NK-92 (cell line): Measurements from ENCODE around the gene NAT14.
"Not testable (repeated sequence)": the region's sequence is repeated elsewhere in the genome, so short reads cannot be mapped to it uniquely, and the experiment has no call there.

ENCODE experiments used
- DNase-seq: peaks from one replicate; lab custom pipeline; 2025; ENCODE audit not compliant: unreplicated experiment; lab: John Stamatoyannopoulos, UW

The NAT14 gene, protein sequence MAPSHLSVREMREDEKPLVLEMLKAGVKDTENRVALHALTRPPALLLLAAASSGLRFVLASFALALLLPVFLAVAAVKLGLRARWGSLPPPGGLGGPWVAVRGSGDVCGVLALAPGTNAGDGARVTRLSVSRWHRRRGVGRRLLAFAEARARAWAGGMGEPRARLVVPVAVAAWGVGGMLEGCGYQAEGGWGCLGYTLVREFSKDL

DNA sequence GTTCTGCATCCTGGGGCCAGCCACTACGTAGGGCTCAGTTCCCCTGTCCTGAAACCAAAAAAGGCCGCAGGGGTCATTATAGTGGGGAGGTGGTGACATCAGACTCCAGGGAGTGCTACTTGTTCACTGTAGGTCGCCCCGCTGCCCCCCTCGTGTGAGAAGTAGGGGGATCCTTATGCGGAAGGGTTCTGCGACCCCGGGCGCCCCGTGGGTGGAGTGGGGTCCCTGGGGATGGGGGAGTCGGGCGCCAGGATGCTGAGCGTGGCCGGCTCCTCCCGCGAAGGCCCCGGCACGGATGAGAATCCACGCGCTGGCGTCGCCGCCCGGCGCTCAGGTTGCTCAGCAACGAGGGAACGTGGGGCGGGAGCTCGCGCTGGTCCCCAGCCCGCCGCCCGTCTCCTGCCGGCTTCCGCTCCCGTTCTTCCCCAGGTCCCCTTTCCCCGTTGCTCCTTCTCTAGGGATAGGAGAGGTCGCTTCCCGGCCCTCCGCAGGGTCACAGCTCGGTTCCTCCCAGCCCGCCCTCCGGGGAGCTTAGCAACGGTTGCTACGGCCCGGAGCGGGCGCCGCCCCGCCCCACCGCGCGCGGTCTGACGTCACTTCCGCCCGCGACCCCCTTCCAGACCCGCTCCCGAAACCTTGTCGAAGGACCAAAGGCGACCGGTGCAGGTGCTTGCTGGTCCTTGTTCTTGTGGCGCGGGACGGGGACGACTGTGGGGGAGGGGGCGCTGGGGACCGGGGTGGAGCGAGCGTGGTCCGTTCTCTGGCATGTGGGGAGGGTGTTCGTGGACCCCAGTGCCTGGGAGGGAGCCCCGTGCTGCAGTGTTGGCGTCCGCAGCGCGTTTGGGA, at the start of gene NAT14:
Gene NAT14, plus strand, starts transcription at position 596 of the 846 bp plus-strand sequence. CDS start 521 bp downstream, outside the sequence.
- DNase-seq, result no peak

DNA sequence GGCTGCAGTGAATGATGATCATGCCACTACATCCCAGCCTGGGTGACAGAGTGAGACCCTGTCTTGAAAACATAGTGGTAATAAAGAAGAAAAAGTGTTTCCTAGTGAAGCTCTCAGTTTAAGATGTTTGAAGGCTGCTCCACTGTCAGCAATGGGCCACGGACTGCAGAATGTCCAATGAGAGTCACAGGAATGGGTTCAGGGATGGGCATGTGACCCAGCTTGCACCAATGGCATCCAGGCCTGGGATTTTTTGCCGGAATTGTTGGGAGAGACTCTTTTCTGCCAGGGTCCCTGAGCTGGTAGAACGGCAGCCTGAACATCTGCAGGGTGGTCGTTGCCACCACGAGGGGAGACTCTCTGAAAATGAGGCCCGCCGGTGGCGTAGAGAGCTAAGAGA, 48.1 kb upstream of the NAT14 start:
- DNase-seq, result no peak

DNA sequence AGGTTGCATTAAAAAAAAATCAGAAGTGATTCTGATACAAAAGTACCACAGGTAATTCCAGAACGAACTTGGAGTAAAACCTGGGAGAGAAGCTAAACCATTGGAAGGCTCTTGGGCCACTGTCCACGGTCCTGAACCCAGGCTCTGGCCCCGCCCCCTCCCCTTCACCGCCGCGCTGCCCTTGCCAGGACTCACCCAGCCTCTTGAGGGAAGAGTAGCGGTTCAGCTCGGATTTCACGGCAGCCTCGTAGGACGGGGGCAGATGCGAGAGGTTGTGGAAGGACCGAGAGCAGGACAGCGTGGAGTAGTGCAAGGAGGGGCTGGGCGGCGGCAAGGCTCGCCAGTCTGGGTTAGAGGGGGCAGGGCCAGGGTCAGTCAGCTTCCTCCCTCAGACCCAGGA, 47.6 kb upstream of the NAT14 start:
- no peak for DNase-seq

DNA sequence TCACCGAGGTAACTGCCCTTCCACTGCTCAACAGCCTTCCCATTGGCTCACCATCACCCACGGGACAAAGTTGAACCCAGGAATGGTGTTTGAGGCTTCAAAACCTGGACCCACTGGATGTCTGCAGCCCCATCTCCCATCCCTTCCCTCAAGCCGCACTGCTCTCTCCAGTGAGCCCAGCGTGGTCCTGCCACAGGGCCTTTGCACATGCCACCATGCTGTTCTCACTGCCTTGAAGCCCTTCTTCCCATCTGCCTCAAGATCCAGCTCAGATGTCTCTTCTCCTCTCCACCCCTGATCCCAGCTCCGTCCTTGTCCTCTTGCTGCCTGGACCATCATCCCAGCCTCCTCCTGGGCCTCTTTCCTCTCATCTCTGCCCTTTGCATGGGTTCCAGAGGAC, 45.9 kb upstream of the NAT14 start:
- DNase-seq, result no peak

DNA sequence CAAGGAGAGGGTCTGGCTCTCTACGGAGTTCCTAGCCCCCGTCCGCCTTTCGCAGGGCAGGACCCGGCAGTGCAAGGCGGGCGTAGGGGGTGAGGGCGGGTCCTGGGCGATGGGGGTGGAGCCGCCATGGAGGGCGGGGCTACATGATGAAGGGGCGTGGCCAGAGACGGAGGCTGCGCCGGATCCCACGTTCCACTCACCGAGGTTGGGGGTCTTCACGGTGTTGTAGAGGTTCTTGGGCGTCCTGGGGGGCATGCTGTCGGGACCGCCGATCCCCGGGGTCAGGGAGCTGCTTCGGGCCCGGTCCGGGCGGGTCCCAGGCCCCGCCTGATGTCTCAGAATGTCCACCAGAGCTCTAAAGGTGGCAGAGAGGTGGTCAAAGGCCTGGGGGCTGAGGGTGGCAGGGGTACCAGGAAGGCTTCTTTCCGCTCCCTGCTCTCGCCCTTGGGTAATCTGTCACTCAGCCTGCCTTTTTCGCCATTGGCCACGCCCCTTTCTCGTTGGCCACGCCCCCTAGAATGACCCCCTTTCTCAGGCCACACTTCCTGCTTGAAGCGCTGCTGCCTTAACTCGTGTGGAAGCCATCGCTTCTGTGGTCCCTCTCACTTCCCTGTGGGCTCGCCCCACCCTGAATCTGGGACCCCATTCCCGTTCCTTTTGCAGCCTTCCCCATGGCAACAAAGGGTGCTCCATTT, 44.4 kb upstream of the NAT14 start:
- no peak for DNase-seq

DNA sequence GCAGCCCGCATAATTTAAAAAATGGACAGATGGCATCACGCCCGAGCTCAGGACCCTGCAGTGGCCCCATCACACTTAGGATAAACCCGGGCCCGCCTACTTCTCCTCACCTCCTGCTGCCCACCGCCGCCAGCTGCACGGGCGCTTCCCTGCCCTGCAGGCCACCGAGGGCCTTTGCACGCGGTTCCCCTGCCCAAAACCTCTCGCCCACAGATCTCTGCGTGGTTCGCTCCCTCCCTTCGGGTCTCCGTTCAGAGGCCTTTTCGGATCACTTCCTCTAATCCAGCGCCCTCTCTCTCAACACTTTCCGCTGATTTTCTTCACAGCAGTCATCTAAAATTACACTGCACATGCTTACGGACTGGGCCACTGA, 43.7 kb upstream of the NAT14 start:
- no peak for DNase-seq

DNA sequence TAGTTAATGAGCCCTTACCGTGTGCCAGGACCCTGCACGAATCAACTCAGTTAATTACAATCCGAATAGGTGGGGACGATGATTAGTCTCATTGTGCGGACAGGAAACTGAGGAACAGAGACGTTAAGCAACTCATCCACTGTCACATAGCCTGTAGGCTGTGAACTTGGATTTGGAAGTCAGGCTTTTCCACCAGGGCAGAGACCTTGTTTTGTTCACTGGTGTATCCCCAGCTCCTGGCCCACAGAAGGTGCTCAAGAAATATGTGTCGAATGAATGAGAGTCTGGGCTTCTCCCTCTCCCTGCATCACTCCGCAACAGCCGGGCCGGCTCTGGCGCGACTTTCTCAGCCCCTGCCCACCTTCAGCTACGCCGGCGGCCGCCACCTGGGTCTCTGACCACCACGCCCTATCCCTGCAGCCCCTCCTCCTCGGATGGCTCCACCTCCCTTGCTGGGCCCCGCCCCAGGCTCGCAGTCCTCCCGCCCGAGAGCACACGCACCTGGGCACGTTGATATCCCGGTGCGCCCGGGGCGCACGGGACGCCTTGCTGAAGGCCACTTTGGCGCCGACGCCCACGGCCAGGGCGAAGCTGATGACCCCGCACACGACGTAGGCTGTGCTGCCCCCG, 43.2 kb upstream of the NAT14 start:
- no peak for DNase-seq

DNA sequence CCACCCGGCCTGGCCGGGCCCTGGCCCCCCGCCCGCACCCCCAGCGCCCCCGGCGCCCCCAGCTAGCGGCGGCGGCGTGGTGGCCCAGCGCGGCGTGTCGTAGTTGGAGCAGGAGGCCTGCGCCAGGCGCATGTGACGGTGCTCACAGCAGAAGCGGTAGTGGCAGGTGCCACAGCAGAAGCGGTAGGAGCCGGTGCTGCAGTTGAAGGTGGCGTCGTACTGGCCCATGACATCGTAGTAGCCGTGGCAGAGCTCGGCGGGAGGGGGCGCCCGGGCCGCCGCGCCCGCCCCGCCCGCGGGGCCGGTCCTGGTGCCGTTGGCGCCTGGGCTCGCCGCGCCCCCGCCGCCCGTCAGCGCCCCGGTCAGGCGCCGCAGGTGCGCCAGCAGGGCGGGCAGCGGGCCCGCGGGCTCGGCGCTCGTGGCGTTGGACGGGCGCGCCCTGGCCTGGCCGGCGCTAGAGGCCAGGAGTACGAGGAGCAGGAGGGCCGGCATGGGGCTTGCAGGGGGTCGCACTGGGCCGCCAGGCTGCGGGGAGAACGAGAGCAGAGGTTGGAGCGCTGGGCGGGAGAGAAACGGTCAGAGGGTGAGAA, 42.5 kb upstream of the NAT14 start:
- DNase-seq, result no peak

DNA sequence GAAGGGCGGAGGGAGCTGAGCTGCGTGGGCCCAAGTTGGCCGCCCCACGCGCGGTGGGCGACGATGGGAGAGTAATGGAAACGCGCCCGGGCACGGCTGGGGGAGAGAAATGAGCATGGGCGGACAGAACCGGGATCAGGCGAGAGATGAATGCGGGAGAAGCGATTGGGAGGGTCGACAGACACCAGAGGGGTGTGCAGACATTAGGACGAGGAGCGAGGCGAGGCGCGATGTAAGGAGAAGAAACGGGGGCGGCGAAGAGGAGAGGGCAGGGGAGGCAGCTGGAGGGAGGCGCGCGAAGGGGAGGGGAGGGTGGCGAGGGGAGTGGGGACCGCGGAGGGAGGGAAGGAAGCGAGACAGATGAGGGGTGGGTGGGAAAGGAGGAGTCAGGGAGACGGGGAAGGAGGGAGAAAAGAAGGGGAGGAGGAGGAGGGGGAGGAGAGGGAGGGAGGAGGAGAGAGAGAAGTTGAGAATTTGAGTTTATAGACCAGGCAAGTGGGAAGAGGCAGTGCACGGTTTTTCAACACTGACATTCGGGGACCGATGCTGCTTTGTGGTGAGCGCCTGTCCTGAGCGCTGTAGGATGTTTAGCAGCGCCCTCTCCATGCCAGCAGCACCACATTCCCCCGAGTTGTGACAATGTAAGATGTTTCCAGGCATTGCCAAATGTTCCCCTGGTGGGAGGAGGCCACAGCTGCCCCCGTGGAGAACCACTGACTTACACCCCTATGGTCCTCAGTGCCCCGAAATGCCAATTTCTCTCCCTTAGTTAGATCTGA, 41.8 kb upstream of the NAT14 start, which contains the start of gene SHISA7:
Gene SHISA7, minus strand, starts transcription at position 256 of the 779 bp plus-strand sequence. CDS start 437 bp downstream, outside the sequence.
- no peak for DNase-seq

DNA sequence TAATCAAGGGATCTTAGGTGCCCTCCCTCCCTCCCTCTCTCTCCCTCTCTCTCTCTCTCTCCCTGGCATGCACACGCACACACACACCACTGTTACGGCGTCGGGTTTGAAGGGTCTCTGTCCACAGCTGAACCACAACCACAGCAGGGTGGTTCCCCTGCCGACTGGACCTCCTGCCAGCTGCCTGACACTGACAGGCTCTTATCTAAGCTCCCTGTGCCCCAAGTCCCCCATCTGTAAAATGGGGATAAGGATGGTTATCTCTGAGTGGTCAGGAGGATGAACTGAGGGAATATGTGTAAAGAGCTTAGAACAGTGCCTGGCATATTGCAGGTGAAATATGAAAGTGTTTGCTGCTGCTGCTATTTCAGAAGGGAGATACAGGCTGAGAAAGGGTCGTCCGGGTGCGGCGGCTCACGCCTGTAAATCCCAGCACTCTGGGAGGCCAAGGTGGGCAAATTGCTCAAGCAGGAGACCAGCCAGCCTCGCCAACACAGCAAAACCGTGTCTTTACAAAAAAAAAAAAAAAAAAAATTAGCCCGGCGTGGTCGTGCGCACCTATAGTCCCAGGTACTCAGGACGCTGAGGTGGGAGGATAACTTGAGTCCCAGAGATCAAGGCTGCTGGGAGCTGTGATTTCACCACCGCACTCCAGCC, 41.0 kb upstream of the NAT14 start:
- DNase-seq, result no peak

DNA sequence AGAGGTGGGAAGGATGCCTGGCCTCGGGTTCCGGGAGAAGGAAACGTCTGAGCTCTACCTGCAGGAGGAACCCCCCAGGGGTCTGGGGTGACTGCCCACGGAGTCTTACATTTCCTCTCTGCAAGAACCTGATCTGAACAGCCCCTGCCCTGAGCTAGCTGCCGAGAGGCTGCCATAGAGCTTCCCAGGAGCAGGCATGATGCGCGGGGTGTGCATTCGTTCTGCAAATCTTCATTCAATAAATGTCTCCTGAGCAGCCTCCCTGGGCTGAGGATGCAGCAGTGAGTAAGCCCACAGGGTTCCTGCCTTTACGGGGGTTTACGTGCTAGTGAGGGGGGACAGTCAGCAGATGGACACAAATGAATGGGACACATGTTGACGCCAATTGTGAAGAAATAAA, 40.3 kb upstream of the NAT14 start:
- no peak for DNase-seq

DNA sequence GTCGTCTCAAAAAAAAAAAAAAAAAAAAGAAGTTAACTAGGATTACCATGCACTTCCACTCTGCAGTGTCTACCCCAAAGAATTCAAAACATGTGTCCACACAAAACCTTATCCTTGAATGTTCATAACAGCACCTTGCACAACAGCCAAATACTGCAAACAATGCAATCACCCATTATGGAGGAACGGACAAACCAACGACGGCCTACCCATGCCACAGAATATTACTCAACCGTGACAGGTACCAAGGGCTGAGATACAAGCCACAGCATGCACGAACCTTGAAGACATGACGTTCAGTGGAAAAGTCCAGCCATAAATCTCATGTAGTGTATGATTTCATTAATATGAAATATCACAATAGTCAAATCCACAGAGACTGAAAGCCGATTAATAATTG, 38.9 kb upstream of the NAT14 start:
- no peak for DNase-seq

DNA sequence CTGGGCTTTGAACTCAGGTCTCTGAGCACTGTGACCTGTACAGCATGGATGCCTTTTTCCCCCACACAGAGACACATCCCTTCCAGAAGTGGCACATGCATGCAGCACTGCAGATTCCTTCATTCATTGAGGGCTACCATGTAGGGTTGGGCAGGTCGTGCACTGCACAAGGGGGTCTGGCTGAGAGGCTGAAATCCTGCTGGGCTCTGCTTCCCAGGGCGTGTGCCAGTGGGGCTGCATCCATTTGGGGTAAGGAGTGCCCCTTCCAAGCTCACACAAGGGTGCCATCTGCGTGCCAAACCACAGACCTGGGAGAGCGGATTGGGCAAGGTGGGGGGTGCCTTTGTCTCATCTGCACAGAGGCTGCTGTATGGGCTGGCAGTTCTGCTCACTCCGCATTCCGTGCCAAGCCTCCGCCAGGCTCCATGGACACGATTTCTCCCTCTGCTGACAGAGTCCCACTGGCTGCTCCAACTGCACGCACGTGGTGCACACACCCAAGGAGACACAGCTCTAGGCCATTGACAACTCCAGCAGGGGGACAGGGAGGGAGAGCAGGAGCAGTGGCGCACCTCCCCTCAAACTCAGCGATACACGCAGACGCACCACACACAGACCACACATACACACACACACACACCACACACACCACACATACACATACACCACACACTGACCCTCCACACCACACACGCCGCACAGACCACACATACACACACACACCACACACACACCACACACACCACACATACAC, 37.4 kb upstream of the NAT14 start:
- no peak for DNase-seq

DNA sequence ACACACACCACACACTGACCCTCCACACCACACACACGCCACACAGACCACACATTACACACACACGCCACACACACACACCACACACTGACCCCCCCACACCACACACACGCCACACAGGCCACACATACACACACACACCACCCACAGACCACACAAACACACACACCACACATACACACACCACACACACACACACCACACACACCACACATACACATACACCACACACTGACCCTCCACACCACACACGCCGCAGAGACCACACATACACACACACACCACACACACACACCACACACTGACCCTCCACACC, 36.9 kb upstream of the NAT14 start:
- DNase-seq, result not testable (repeated sequence)

DNA sequence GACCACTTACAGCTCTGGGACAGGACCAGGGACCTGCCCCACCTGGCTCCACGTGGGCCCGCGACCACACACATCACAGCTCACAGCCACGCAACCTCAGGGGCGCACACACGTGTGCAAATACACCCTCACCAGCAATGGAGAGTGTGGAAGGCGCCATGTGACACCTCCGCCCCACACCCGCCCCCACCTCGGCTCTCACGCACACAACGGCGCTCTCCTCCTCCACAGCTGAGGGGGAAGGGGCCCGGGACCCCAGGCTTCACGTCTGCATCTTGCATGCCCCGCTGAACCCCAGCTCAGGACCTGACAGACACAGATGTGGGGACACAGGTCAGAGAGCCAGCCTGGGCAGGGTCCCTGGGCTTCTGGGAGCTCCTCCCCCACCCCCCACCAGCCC, 35.5 kb upstream of the NAT14 start:
- DNase-seq, result no peak

DNA sequence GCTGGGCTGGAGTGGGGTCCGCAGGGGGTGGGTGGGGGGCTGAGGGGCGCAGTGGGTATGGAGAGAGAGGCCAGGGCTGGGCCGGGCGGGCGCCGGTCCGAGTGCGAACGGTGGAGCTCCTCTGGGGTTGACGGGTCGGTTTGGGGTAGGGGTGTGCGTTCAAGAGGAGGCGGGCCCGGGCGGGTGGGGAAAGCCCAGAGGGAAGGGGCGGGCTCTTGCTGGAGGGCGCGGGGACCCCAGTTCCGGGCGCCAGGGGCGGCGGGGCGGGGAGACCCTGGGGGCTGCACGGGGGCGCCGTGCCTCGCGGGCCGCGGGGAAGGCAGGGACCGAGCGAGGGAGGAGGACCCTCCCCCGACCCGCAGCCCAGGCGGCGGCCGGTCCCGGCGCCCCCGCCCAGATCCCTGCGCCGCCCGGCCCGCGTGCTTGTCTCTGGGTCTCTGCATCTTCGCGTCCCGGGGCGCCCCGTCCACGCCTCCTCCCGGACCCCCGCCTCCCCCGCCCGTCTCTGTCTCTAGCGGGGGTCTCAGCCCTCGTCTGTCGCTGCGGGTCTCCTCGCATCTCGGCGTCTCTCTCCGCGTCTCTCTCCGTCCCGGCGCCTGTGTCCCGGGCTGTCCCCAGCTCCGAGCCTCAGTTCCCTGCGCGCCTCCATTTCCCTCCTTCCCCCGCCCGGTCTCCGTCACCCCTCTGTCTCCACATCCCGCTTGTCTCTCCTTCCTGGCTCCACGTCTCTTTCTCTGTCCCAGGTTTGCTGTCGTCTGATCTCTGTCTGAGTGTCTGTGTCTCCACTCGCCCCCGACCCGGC, 33.6 kb upstream of the NAT14 start:
- no peak for DNase-seq

DNA sequence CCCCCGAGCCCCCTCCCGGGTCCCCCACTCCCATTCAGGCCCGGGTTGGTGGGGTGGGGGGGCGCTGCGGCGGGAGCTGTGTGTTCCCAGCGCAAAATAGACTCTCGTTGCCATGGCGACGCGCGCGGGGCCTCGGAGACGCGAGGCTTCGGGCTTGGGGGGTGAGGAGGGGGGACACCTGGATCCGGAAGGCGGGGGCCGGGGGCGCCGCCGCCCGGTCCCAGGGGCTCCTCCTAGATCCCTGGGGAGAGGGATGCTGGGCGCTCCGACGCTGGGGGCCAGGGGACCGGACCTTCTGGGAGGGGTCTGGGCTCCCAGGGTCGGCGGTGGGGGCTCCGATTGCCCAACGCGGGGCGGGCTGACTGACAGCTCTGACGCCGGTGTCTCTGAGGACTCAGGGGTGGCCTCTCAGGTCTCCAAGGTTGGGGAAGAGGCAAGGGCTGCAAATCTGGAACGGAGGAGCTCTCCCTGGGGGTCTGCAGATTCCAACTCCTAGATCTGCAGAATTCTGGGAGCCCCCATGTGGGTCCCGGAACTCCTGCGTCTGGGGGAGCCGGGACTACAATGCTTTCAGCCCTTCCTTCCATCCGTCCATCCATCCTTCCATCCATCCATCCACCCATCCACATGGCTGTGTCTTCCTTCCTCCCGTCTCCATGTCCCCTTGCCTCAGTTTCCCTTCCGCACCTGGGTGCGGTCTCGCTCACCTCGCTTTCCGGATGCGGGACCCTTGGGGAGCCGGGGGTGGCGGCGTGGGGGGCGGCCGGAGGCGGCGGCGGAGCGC, 32.8 kb upstream of the NAT14 start:
- no peak for DNase-seq
